ENCODE data around the gene ERG. TPM values are rescaled to one million over a fixed set of nuclear protein-coding genes. Genes with fewer than 3 reads are reported as not detected.

Gene ERG
- total RNA-seq, 1 donor from 2014 or later, result not detected

- H3K4me2 ChIP-seq, result no peak overlapping the region
- H3K27me3 ChIP-seq, result no peaks in the 10 kb centered on the region
- Mint-ChIP-seq H3K36me3 (no peaks in the 10 kb centered on the region), H3K4me1 (no peaks in the 10 kb centered on the region), H3K4me3 (no peak overlapping the region), H3K27me3 (ENCODE audit: insufficient read depth, low read depth) (peaks cover 2% of the 10 kb centered on the region), H3K9me3 (no peaks in the 10 kb centered on the region), H3K27ac (no peak overlapping the region)
- TF ChIP-seq EZH2phosphoT487 (IDR thresholded peaks at IDR 0.05) (no peak), EZH2 (IDR thresholded peaks at IDR 0.05) (no peak)
- TF ChIP-seq, protein P1, sequence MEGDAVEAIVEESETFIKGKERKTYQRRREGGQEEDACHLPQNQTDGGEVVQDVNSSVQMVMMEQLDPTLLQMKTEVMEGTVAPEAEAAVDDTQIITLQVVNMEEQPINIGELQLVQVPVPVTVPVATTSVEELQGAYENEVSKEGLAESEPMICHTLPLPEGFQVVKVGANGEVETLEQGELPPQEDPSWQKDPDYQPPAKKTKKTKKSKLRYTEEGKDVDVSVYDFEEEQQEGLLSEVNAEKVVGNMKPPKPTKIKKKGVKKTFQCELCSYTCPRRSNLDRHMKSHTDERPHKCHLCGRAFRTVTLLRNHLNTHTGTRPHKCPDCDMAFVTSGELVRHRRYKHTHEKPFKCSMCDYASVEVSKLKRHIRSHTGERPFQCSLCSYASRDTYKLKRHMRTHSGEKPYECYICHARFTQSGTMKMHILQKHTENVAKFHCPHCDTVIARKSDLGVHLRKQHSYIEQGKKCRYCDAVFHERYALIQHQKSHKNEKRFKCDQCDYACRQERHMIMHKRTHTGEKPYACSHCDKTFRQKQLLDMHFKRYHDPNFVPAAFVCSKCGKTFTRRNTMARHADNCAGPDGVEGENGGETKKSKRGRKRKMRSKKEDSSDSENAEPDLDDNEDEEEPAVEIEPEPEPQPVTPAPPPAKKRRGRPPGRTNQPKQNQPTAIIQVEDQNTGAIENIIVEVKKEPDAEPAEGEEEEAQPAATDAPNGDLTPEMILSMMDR (IDR thresholded peaks at IDR 0.05), result no peak
- H3F3A ChIP-seq (ENCODE audit: low read depth), result no peaks in the 10 kb centered on the region
- no peak for DNase-seq (ENCODE audit: low spot score)
- no peaks in the 10 kb centered on the region for H3K36me3 ChIP-seq
- no peak overlapping the region for H2AFZ ChIP-seq (replicated peaks)
- no peak overlapping the region for H3K9ac ChIP-seq
- peaks cover 7% of the 10 kb centered on the region for H3K4me1 ChIP-seq
- H3K79me2 ChIP-seq (ENCODE audit: low read depth), result no peaks in the 10 kb centered on the region
- H3K27ac ChIP-seq, result no peak overlapping the region
- H4K20me1 ChIP-seq (ENCODE audit: low read depth), result no peaks in the 10 kb centered on the region
- H3K9me3 ChIP-seq (ENCODE audit: low read depth), result no peaks in the 10 kb centered on the region
- no peak overlapping the region for H3K4me3 ChIP-seq
Measured at GRCh38 chr21:38388647-38389353, 109.5 kb downstream of the ERG start.

DNA sequence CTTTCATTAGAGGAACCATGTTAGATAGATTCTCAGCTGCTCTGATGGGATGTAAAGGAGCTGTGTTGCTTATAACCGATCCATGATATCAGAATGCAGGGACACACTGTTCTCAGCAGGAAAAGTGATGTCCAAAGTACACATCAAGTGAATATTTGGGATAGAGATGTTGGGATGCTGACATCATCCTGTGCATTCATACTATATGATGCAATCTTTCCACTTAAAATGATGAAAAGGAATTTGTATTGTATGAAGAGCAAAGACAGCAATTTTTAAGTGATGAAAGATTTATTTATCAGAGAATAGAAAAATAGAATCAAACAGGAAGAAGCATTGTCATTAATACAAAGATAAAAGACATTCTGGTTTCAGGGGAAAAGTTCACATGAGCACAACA, 110.1 kb downstream of the ERG start:
- Histone ChIP-seq H3K79me2 (ENCODE audit: low read depth) (no peaks in the 10 kb centered on the region), H3K27me3 (no peaks in the 10 kb centered on the region), H3K4me2 (no peak overlapping the region), H3K9me3 (ENCODE audit: low read depth) (no peaks in the 10 kb centered on the region), H3K27ac (no peak overlapping the region), H4K20me1 (ENCODE audit: low read depth) (no peaks in the 10 kb centered on the region), H3K4me3 (no peak overlapping the region), H3K9ac (no peak overlapping the region), H2AFZ (replicated peaks) (no peak overlapping the region), H3K36me3 (no peaks in the 10 kb centered on the region), H3F3A (ENCODE audit: low read depth) (no peaks in the 10 kb centered on the region), H3K4me1 (peaks cover 7% of the 10 kb centered on the region)
- peaks cover 2% of the 10 kb centered on the region for H3K27me3 Mint-ChIP-seq (ENCODE audit: insufficient read depth, low read depth)
- H3K4me1 Mint-ChIP-seq, result no peaks in the 10 kb centered on the region
- TF ChIP-seq EZH2phosphoT487 (IDR thresholded peaks at IDR 0.05) (no peak), EZH2 (IDR thresholded peaks at IDR 0.05) (no peak)
- TF ChIP-seq, protein P1 (IDR thresholded peaks at IDR 0.05), result no peak
- H3K9me3 Mint-ChIP-seq, result no peaks in the 10 kb centered on the region
- H3K27ac Mint-ChIP-seq, result no peak overlapping the region
- no peak for DNase-seq (ENCODE audit: low spot score)
- H3K4me3 Mint-ChIP-seq, result no peak overlapping the region
- no peaks in the 10 kb centered on the region for H3K36me3 Mint-ChIP-seq

GRCh38 chr21:38386967-38387366, 111.3 kb downstream of the ERG start:
- H3K27ac ChIP-seq, result no peak overlapping the region
- DNase-seq (ENCODE audit: low spot score), result no peak
- no peaks in the 10 kb centered on the region for H3K79me2 ChIP-seq (ENCODE audit: low read depth)
- TF ChIP-seq, protein P1 (IDR thresholded peaks at IDR 0.05), result no peak
- no peak for TF ChIP-seq EZH2phosphoT487 (IDR thresholded peaks at IDR 0.05)
- no peaks in the 10 kb centered on the region for H3K9me3 ChIP-seq (ENCODE audit: low read depth)
- peaks cover 2% of the 10 kb centered on the region for H3K27me3 Mint-ChIP-seq (ENCODE audit: insufficient read depth, low read depth)
- H3K9me3 Mint-ChIP-seq, result no peaks in the 10 kb centered on the region
- H3K4me1 ChIP-seq, result peaks cover 7% of the 10 kb centered on the region
- no peak overlapping the region for H3K4me3 Mint-ChIP-seq
- H3F3A ChIP-seq (ENCODE audit: low read depth), result no peaks in the 10 kb centered on the region
- H3K4me1 Mint-ChIP-seq, result no peaks in the 10 kb centered on the region
- no peaks in the 10 kb centered on the region for H4K20me1 ChIP-seq (ENCODE audit: low read depth)
- H3K4me3 ChIP-seq, result no peak overlapping the region
- H3K36me3 Mint-ChIP-seq, result no peaks in the 10 kb centered on the region
- no peaks in the 10 kb centered on the region for H3K36me3 ChIP-seq
- no peak overlapping the region for H3K4me2 ChIP-seq
- H3K27me3 ChIP-seq, result no peaks in the 10 kb centered on the region
- no peak overlapping the region for H2AFZ ChIP-seq (replicated peaks)
- no peak overlapping the region for H3K27ac Mint-ChIP-seq
- no peak overlapping the region for H3K9ac ChIP-seq

Data from neural progenitor cell (in vitro differentiated cells).